K562 (cell line): ENCODE measurements around the gene MPHOSPH9. TPM values are rescaled to one million over a fixed set of nuclear protein-coding genes. Genes with fewer than 3 reads are reported as not detected.

Experiments used
- ARNT ChIP-seq, 2 experiments: fragments of 450-650 bp; IDR thresholded peaks; 2 replicates each; pipeline ENCODE4 v1.6.1; 2016; ENCODE audit warnings: mild to moderate bottlenecking in 1 of 2
- BHLHE40 ChIP-seq: IDR thresholded peaks from 2 replicates; pipeline ENCODE4 v1.6.1; 2011; ENCODE audit warnings: low read length, improper control_type of control experiment
- BRD9 ChIP-seq: fragments of 450-650 bp; IDR thresholded peaks from 2 replicates; pipeline ENCODE4 v1.6.1; 2018; ENCODE audit warnings: low read depth; ENCODE audit not compliant: partially characterized antibody
- BRF1 ChIP-seq: IDR thresholded peaks from 3 replicates; pipeline ENCODE4 v1.6.1; 2011; ENCODE audit warnings: borderline replicate concordance, mild to moderate bottlenecking; ENCODE audit not compliant: insufficient read length; ENCODE audit errors: extremely low read depth
- FOXM1 ChIP-seq, 2 experiments: fragments of 450-650 bp in 1 of 2; sonication (generic) in 1 of 2; formaldehyde crosslinking in 1 of 2; IDR thresholded peaks; 2 replicates each; pipeline versions ENCODE4 v1.6.1 to v1.9.0; 2017 to 2022; ENCODE audit warnings: low read depth in 2 of 2, mild to moderate bottlenecking in 2 of 2, missing genetic modification reagents in 1 of 2, moderate library complexity in 1 of 2
- HDAC1 ChIP-seq, 2 experiments: fragments of 450-650 bp; IDR thresholded peaks; 2 replicates each; pipeline ENCODE4 v1.6.1; 2016 to 2017; ENCODE audit warnings: inconsistent platforms in 1 of 2, mild to moderate bottlenecking in 1 of 2, moderate library complexity in 1 of 2
- LCOR ChIP-seq: sonication (generic); formaldehyde crosslinking; IDR thresholded peaks from 2 replicates; pipeline ENCODE4 v1.8.0; 2022; ENCODE audit warnings: mild to moderate bottlenecking, missing genetic modification reagents
- NCOR1 ChIP-seq: fragments of 450-650 bp; IDR thresholded peaks from 2 replicates; pipeline ENCODE4 v1.6.1; 2016; ENCODE audit warnings: mild to moderate bottlenecking, moderate library complexity
- PURB ChIP-seq: sonication (generic); formaldehyde crosslinking; IDR thresholded peaks from 2 replicates; pipeline ENCODE4 v1.9.0; 2021; ENCODE audit warnings: low read depth, mild to moderate bottlenecking, missing genetic modification reagents
- RAD51 ChIP-seq: fragments of 450-650 bp; IDR thresholded peaks from 2 replicates; pipeline ENCODE4 v1.7.1; 2016; ENCODE audit warnings: low read depth, mild to moderate bottlenecking, borderline replicate concordance
- RBM39 ChIP-seq: fragments of 200-400 bp; formaldehyde crosslinking; optimal IDR thresholded peaks from 2 replicates; pipeline ENCODE3; 2018; ENCODE audit warnings: low read depth, low read length
- SAFB ChIP-seq: fragments of 200-400 bp; formaldehyde crosslinking; IDR thresholded peaks from 2 replicates; pipeline ENCODE4 v1.6.1; 2017; ENCODE audit warnings: low read depth, low read length, borderline replicate concordance
- SMAD2 ChIP-seq: fragments of 150-350 bp; IDR thresholded peaks from 2 replicates; pipeline ENCODE4 v1.6.1; 2014; ENCODE audit warnings: low read depth, mild to moderate bottlenecking, low read length
- SMAD4 ChIP-seq: fragments of 250-450 bp; sonication (Bioruptor Pico); conservative IDR thresholded peaks from 2 replicates; pipeline ENCODE4 v1.8.0; 2021; ENCODE audit warnings: inconsistent platforms, mild to moderate bottlenecking, moderate library complexity
- SMARCB1 ChIP-seq: IDR thresholded peaks from 2 replicates; pipeline ENCODE4 v1.6.1; 2011; ENCODE audit warnings: improper control_type of control experiment, low read depth; ENCODE audit not compliant: insufficient read length
- TCF7 ChIP-seq: sonication (generic); IDR thresholded peaks from 2 replicates; pipeline ENCODE4 v1.6.1; 2016; ENCODE audit warnings: antibody characterized with exemption, borderline replicate concordance
- TEAD1 ChIP-seq, 2 experiments: fragments of 450-650 bp in 1 of 2; sonication (generic) in 1 of 2; formaldehyde crosslinking; IDR thresholded peaks; 2 replicates each; pipeline versions ENCODE4 v1.4.0 to v1.8.0; 2020 to 2022; ENCODE audit warnings: mild to moderate bottlenecking in 2 of 2, missing genetic modification reagents in 1 of 2
- ZNF133 ChIP-seq: fragments of 250-450 bp; sonication (Bioruptor Pico); IDR thresholded peaks from 2 replicates; pipeline ENCODE4 v1.4.0; 2020; ENCODE audit warnings: mild to moderate bottlenecking
- polyA plus RNA-seq, 8 experiments: library from polyadenylated mRNA; depleted of rRNA in 4 of 8; stranded (reverse) in 5 of 8; unstranded in 3 of 8; fragments of >200 nt; fragmentation: Nextera tagmentation in 2 of 8; fragmentation: Illumina TruSeq in 1 of 8; extraction: Ambion mirVana in 2 of 8; extraction: Trizol in 1 of 8; gene quantifications; 2 replicates each; pipeline versions ENCODE4 v1.2.1 to v1.2.3, GENCODE V29; 2011 to 2014; ENCODE audit warnings: inconsistent platforms in 1 of 8, missing spikeins in 1 of 8
- total RNA-seq, 7 experiments: library from RNA; depleted of rRNA in 6 of 7; stranded (reverse); fragments of >200 nt in 6 of 7; fragmentation: Illumina TruSeq in 2 of 7; extraction: Trizol in 2 of 7; gene quantifications; 2 replicates each; pipeline versions ENCODE4 v1.2.1 to v1.2.3, GENCODE V29; 2011 to 2021; ENCODE audit warnings: low replicate concordance in 1 of 7
- TF ChIP-seq, protein P1 (sequence below): fragments of 450-650 bp; formaldehyde crosslinking; IDR thresholded peaks from 2 replicates; pipeline ENCODE4 v1.4.0; 2022; ENCODE audit warnings: missing genetic modification characterization
- TF ChIP-seq, protein P2 (sequence below): fragments of 200-400 bp; formaldehyde crosslinking; IDR thresholded peaks from 2 replicates; pipeline ENCODE4 v1.6.1; 2017; ENCODE audit warnings: mild to moderate bottlenecking, low read depth, low read length, moderate library complexity
- TF ChIP-seq, protein P3 (sequence below), 2 experiments: fragments of 150-350 bp in 1 of 2; IDR thresholded peaks; 2 replicates each; pipeline ENCODE4 v1.6.1; 2012 to 2016; ENCODE audit warnings: low read depth in 2 of 2, low read length in 2 of 2, mild to moderate bottlenecking in 1 of 2, moderate library complexity in 1 of 2

The MPHOSPH9 gene
- total and polyA plus RNA-seq, 9 of the 15 experiments (the other 6 are each of a cell fraction or from before 2014, with no cell fraction given), result 14.2 to 103 (median 54.5) TPM

DNA sequence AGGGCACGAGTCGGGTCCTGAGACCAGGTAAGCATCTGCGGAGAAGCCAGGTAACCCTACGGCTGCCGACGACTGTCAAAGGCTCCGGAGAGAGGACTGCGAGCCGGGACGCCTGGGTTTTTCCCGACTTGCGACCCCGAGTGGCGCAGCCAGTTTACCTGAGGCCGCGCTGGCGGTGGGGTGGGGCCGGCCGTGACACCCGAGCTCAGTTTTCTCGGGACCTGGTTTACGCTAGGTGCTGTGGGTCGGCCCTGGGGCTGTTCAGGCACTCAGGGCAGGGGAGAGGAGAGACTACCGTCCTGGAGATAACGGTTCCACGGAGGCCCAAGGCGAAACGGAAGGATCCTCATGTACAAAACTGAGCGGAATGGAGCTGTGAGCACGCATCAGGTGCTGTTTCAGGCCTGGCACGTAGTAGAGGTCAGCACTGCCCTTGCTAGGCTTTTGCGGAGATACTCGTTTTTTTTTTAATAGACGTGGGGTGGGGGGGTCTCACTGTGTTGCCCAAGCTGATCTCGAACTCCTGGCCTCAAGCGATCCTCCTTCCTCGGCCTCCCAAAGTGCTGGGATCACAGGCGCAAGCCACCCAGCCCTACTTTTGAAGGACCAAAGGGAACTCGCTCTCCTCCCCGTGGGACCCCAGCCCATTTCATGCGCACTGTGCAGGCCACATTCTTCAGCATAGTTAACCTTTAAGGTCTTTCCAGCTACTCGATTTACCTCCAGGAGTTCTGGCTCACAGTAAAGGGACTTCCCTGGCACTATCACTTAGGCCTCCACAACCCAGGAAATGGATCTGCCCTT is 766 bp upstream of the MPHOSPH9 start (continued):
- TF ChIP-seq BRF1 (no peak), SAFB (no peak), TCF7 (no peak), LCOR (CRISPR knock-in tag) (no peak), RBM39 (no peak), ZNF133 (CRISPR knock-in tag) (no peak), NCOR1 (no peak), TEAD1 (CRISPR knock-in tag; IDR thresholded peaks at IDR 0.05) (0 out of 4 replicates have a peak, but pooled peaks of 1 of the 2 experiments have one; percentile 36), BHLHE40 (no peak), FOXM1 (IDR thresholded peaks at IDR 0.05; ENCODE audit: low read depth) (no peak), FOXM1 (CRISPR knock-in tag; IDR thresholded peaks at IDR 0.05; ENCODE audit: low read depth) (no peak), ARNT (IDR thresholded peaks at IDR 0.05) (no peak), BRD9 (no peak), HDAC1 (IDR thresholded peaks at IDR 0.05) (peak in 1 of 2 experiments; percentile 62; a peak in 1 of 4 replicates), SMARCB1 (no peak), SMAD2 (no peak), PURB (CRISPR knock-in tag) (no peak), RAD51 (no peak), SMAD4 (CRISPR knock-in tag) (no peak; the same call in 1 of the 2 replicates)
- TF ChIP-seq, protein P1, sequence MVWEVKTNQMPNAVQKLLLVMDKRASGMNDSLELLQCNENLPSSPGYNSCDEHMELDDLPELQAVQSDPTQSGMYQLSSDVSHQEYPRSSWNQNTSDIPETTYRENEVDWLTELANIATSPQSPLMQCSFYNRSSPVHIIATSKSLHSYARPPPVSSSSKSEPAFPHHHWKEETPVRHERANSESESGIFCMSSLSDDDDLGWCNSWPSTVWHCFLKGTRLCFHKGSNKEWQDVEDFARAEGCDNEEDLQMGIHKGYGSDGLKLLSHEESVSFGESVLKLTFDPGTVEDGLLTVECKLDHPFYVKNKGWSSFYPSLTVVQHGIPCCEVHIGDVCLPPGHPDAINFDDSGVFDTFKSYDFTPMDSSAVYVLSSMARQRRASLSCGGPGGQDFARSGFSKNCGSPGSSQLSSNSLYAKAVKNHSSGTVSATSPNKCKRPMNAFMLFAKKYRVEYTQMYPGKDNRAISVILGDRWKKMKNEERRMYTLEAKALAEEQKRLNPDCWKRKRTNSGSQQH, result no peak
- TF ChIP-seq, protein P2, sequence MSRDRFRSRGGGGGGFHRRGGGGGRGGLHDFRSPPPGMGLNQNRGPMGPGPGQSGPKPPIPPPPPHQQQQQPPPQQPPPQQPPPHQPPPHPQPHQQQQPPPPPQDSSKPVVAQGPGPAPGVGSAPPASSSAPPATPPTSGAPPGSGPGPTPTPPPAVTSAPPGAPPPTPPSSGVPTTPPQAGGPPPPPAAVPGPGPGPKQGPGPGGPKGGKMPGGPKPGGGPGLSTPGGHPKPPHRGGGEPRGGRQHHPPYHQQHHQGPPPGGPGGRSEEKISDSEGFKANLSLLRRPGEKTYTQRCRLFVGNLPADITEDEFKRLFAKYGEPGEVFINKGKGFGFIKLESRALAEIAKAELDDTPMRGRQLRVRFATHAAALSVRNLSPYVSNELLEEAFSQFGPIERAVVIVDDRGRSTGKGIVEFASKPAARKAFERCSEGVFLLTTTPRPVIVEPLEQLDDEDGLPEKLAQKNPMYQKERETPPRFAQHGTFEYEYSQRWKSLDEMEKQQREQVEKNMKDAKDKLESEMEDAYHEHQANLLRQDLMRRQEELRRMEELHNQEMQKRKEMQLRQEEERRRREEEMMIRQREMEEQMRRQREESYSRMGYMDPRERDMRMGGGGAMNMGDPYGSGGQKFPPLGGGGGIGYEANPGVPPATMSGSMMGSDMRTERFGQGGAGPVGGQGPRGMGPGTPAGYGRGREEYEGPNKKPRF, result no peak
- TF ChIP-seq, protein P3, sequence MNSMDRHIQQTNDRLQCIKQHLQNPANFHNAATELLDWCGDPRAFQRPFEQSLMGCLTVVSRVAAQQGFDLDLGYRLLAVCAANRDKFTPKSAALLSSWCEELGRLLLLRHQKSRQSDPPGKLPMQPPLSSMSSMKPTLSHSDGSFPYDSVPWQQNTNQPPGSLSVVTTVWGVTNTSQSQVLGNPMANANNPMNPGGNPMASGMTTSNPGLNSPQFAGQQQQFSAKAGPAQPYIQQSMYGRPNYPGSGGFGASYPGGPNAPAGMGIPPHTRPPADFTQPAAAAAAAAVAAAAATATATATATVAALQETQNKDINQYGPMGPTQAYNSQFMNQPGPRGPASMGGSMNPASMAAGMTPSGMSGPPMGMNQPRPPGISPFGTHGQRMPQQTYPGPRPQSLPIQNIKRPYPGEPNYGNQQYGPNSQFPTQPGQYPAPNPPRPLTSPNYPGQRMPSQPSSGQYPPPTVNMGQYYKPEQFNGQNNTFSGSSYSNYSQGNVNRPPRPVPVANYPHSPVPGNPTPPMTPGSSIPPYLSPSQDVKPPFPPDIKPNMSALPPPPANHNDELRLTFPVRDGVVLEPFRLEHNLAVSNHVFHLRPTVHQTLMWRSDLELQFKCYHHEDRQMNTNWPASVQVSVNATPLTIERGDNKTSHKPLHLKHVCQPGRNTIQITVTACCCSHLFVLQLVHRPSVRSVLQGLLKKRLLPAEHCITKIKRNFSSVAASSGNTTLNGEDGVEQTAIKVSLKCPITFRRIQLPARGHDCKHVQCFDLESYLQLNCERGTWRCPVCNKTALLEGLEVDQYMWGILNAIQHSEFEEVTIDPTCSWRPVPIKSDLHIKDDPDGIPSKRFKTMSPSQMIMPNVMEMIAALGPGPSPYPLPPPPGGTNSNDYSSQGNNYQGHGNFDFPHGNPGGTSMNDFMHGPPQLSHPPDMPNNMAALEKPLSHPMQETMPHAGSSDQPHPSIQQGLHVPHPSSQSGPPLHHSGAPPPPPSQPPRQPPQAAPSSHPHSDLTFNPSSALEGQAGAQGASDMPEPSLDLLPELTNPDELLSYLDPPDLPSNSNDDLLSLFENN (IDR thresholded peaks at IDR 0.05; ENCODE audit: low read depth in 2 of 2, low read length in 2 of 2), result no peak
